ENCODE data around the gene STIP1. TPM values are rescaled to one million over a fixed set of nuclear protein-coding genes. Genes with fewer than 3 reads are reported as not detected.
A peak's percentile ranks its signal among the peaks of the same experiment; 100 is the strongest.

STIP1 gene
- total RNA-seq, 1 donor from 2014 or later: 125 TPM

DNA sequence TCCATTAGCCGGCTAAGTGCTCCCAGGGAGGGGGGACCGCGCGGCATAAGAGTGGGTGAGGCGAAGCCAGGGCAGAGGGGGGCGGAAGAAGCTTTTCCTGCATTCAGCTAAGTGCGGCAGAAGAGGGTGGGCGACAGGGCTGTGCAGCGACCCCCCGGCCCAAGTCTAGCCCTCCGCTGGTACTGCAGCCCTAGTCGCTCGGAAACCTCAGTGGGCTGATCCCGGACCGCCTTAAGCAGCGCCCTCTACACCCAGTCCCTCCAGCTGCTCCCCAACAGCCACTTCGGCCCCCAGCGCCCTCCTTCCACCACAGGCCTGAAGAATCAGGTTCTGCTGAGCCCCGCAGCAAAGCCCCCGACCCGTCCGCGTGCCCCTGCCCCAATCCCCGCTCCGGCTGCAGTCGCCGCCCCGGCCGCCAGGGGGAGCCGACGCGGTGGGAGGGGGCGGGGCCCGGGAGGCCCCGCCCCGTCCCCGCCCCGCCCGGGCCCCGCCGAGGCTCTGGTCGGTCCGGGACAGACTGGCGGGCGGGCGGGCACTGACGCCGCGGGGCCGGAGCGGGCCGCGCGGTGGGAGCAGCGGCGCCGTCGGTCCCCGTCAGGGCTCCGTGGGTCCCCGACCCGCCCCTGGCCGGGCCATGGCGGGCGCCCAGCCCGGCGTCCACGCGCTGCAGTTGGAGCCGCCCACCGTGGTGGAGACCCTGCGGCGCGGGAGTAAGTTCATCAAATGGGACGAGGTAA, 65.2 kb downstream of the STIP1 start, which contains the start of gene PLCB3:
PLCB3 (plus strand) TSS at position 515 of the 737 bp plus-strand sequence; CDS start at position 635, 120 bp downstream.
- H3K36me3 ChIP-seq: peaks cover 20% of the 10 kb centered on the region
- TF ChIP-seq CTCF (IDR thresholded peaks at IDR 0.05): peak; percentile 73
- ATAC-seq (peak; percentile 78 to 79), DNase-seq (peak; percentile 69)
- peak within 1 kb of the TSS; percentile 77 for H3K27ac ChIP-seq
- peak within 1 kb of the TSS; percentile 91 for H3K4me3 ChIP-seq
- H3K27me3 ChIP-seq (ENCODE audit: low read depth): no peaks in the 10 kb centered on the region
- intact Hi-C loops (cut with DNase I): no loop called here
- H3K9me3 ChIP-seq: no peaks in the 10 kb centered on the region
- peaks cover 33% of the 10 kb centered on the region for H3K4me1 ChIP-seq

GRCh38 chr11:64251753-64252002, 65.7 kb downstream of the STIP1 start:
- Histone ChIP-seq H3K4me1 (peaks cover 33% of the 10 kb centered on the region), H3K36me3 (peaks cover 25% of the 10 kb centered on the region), H3K27ac (peak overlapping the region; percentile 77), H3K27me3 (ENCODE audit: low read depth) (no peaks in the 10 kb centered on the region), H3K9me3 (no peaks in the 10 kb centered on the region), H3K4me3 (peak overlapping the region; percentile 91)
- intact Hi-C loops (cut with DNase I): no loop called here
- TF ChIP-seq CTCF (IDR thresholded peaks at IDR 0.05): no peak
- no peak for ATAC-seq
- DNase-seq: no peak

GRCh38 chr11:64252003-64252872, 66.3 kb downstream of the STIP1 start:
- DNase-seq (peak; percentile 76), ATAC-seq (peak; percentile 29 to 69)
- no peak for TF ChIP-seq CTCF (IDR thresholded peaks at IDR 0.05)
- no peaks in the 10 kb centered on the region for H3K9me3 ChIP-seq
- peak overlapping the region; percentile 77 for H3K27ac ChIP-seq
- H3K36me3 ChIP-seq: peaks cover 31% of the 10 kb centered on the region
- intact Hi-C loops (cut with DNase I): no loop called here
- H3K27me3 ChIP-seq (ENCODE audit: low read depth): no peaks in the 10 kb centered on the region
- peak overlapping the region; percentile 91 for H3K4me3 ChIP-seq
- H3K4me1 ChIP-seq: peaks cover 33% of the 10 kb centered on the region

GRCh38 chr11:64253043-64253442, 67.1 kb downstream of the STIP1 start:
- H3K27me3 ChIP-seq (ENCODE audit: low read depth): no peaks in the 10 kb centered on the region
- peak overlapping the region; percentile 77 for H3K27ac ChIP-seq
- intact Hi-C loops (cut with DNase I): no loop called here
- no peaks in the 10 kb centered on the region for H3K9me3 ChIP-seq
- no peak for TF ChIP-seq CTCF (IDR thresholded peaks at IDR 0.05)
- H3K4me3 ChIP-seq: peak overlapping the region; percentile 91
- DNase-seq (no peak), ATAC-seq (no peak)
- H3K36me3 ChIP-seq: peaks cover 39% of the 10 kb centered on the region
- H3K4me1 ChIP-seq: peaks cover 26% of the 10 kb centered on the region

GRCh38 chr11:64253481-64253880, 67.5 kb downstream of the STIP1 start:
- DNase-seq: no peak
- Histone ChIP-seq H3K36me3 (peaks cover 43% of the 10 kb centered on the region), H3K27me3 (ENCODE audit: low read depth) (no peaks in the 10 kb centered on the region), H3K4me3 (no peak overlapping the region), H3K9me3 (no peaks in the 10 kb centered on the region), H3K4me1 (peaks cover 26% of the 10 kb centered on the region), H3K27ac (no peak overlapping the region)
- no peak for ATAC-seq
- no peak for TF ChIP-seq CTCF (IDR thresholded peaks at IDR 0.05)
- intact Hi-C loops (cut with DNase I): no loop called here

Other genes with a start within 250 kb of the STIP1 start
- gene NAA40, start 247.2 kb upstream of the STIP1 start, total RNA-seq: 20.4 TPM
- 212 TPM for gene COX8A, start 211.6 kb upstream of the STIP1 start, total RNA-seq
- 61.9 TPM for gene OTUB1, start 199.7 kb upstream of the STIP1 start, total RNA-seq
- not detected for gene FLRT1, start 150.2 kb upstream of the STIP1 start, total RNA-seq
- 15.0 TPM for gene MACROD1, start 20.1 kb upstream of the STIP1 start, total RNA-seq
- gene FERMT3, start 20.6 kb downstream of the STIP1 start, total RNA-seq: 92.0 TPM
- 27.8 TPM for gene TRPT1, start 40.0 kb downstream of the STIP1 start, total RNA-seq
- 45.0 TPM for gene NUDT22, start 40.1 kb downstream of the STIP1 start, total RNA-seq
- 39.5 TPM for gene DNAJC4, start 44.4 kb downstream of the STIP1 start, total RNA-seq
- gene VEGFB, start 48.4 kb downstream of the STIP1 start, total RNA-seq: 150 TPM
- gene FKBP2, start 54.9 kb downstream of the STIP1 start, total RNA-seq: 48.2 TPM
- 55.4 TPM for gene PPP1R14B, start 60.8 kb downstream of the STIP1 start, total RNA-seq
- gene PLCB3, start 65.4 kb downstream of the STIP1 start, total RNA-seq: 31.8 TPM
- gene BAD, start 98.5 kb downstream of the STIP1 start, total RNA-seq: 51.6 TPM
- gene GPR137, start 99.7 kb downstream of the STIP1 start, total RNA-seq: 37.7 TPM
- gene KCNK4, start 105.1 kb downstream of the STIP1 start, total RNA-seq: not detected
- not detected for gene CATSPERZ, start 114.2 kb downstream of the STIP1 start, total RNA-seq
- gene ESRRA, start 119.4 kb downstream of the STIP1 start, total RNA-seq: 47.9 TPM
- 178 TPM for gene TRMT112, start 131.4 kb downstream of the STIP1 start, total RNA-seq
- gene PRDX5, start 131.9 kb downstream of the STIP1 start, total RNA-seq: 203 TPM
- gene CCDC88B, start 154.0 kb downstream of the STIP1 start, total RNA-seq: 40.0 TPM
- 36.1 TPM for gene RPS6KA4, start 173.0 kb downstream of the STIP1 start, total RNA-seq